HG03097 (cell line): ENCODE results near the gene MAGEA6.
"Not testable (repeated sequence)": the region's sequence is repeated elsewhere in the genome, so short reads cannot be mapped to it uniquely, and the experiment has no call there.

Experiments
- ATAC-seq: cut with Tn5 transposase; IDR thresholded peaks from one replicate; pipeline ENCODE4 v1.9.1; 2021; ENCODE audit not compliant: unreplicated experiment, low FRiP score

The MAGEA6 gene

GRCh38 chrX:152769549-152770289 is at the start of gene MAGEA6:
MAGEA6 (minus strand) TSS chrX:152769689; CDS start chrX:152767650, 2,039 bp downstream.
- ATAC-seq, result not testable (repeated sequence)

GRCh38 chrX:152819266-152819665 is 49.8 kb upstream of the MAGEA6 start:
- no peak for ATAC-seq

GRCh38 chrX:152818356-152818755 is 48.9 kb upstream of the MAGEA6 start:
- ATAC-seq, result no peak

- no peak for ATAC-seq
These were observed 47.7 kb upstream of the MAGEA6 start for GRCh38 chrX:152817078-152817764.

GRCh38 chrX:152814048-152814447 is 44.6 kb upstream of the MAGEA6 start:
- ATAC-seq, result no peak

GRCh38 chrX:152813206-152813605 is 43.7 kb upstream of the MAGEA6 start:
- no peak for ATAC-seq

GRCh38 chrX:152810403-152810802 is 40.9 kb upstream of the MAGEA6 start:
- no peak for ATAC-seq

- no peak for ATAC-seq
These were observed 36.5 kb upstream of the MAGEA6 start for GRCh38 chrX:152806035-152806434.

GRCh38 chrX:152798945-152799344 is 29.5 kb upstream of the MAGEA6 start:
- no peak for ATAC-seq

- ATAC-seq, result not testable (repeated sequence)
These were observed 17.6 kb upstream of the MAGEA6 start for GRCh38 chrX:152787062-152787461.

GRCh38 chrX:152766562-152766961 is 2.9 kb downstream of the MAGEA6 start:
- ATAC-seq, result not testable (repeated sequence)

- not testable (repeated sequence) for ATAC-seq
These were observed 7.9 kb downstream of the MAGEA6 start for GRCh38 chrX:152761582-152761981.

- not testable (repeated sequence) for ATAC-seq
These were observed 9.9 kb downstream of the MAGEA6 start for GRCh38 chrX:152759544-152759943.

GRCh38 chrX:152758918-152759317 is 10.6 kb downstream of the MAGEA6 start, which contains the start of gene CSAG3:
CSAG3 (plus strand) TSS chrX:152759218.
- not testable (repeated sequence) for ATAC-seq

- not testable (repeated sequence) for ATAC-seq
These were observed 14.6 kb downstream of the MAGEA6 start for GRCh38 chrX:152754871-152755270.

GRCh38 chrX:152753686-152754650 is 15.5 kb downstream of the MAGEA6 start, which contains the start of gene MAGEA2:
MAGEA2 (minus strand) TSS chrX:152753842; CDS start chrX:152751363, 2,479 bp downstream.
- ATAC-seq, result not testable (repeated sequence)

GRCh38 chrX:152738560-152738959 is 30.9 kb downstream of the MAGEA6 start:
- ATAC-seq, result no peak

GRCh38 chrX:152736528-152736927 is 33.0 kb downstream of the MAGEA6 start:
- not testable (repeated sequence) for ATAC-seq

- no peak for ATAC-seq
These were observed 33.5 kb downstream of the MAGEA6 start for GRCh38 chrX:152735860-152736511.

- no peak for ATAC-seq
These were observed 34.4 kb downstream of the MAGEA6 start for GRCh38 chrX:152735101-152735500.
